Fibroblast of mammary gland (primary cell): ENCODE results near the gene MOSPD3.

Experiments used
- DNase-seq: peaks from one replicate; pipeline ENCODE4 v3.0.0-alpha.2; 2010; ENCODE audit warnings: low read depth
- H3K4me3 ChIP-seq: 2 replicates; pipeline ENCODE4 v1.5.1; 2011; ENCODE audit warnings: low read depth, mild to moderate bottlenecking, low read length, moderate library complexity; ENCODE audit not compliant: control insufficient read depth
- TF ChIP-seq, protein P1 (sequence below): conservative IDR thresholded peaks from 2 replicates; pipeline ENCODE4 v1.5.1; 2011; ENCODE audit warnings: low read depth, low read length, inconsistent platforms; ENCODE audit not compliant: control insufficient read depth, insufficient read depth

MOSPD3 gene

DNA sequence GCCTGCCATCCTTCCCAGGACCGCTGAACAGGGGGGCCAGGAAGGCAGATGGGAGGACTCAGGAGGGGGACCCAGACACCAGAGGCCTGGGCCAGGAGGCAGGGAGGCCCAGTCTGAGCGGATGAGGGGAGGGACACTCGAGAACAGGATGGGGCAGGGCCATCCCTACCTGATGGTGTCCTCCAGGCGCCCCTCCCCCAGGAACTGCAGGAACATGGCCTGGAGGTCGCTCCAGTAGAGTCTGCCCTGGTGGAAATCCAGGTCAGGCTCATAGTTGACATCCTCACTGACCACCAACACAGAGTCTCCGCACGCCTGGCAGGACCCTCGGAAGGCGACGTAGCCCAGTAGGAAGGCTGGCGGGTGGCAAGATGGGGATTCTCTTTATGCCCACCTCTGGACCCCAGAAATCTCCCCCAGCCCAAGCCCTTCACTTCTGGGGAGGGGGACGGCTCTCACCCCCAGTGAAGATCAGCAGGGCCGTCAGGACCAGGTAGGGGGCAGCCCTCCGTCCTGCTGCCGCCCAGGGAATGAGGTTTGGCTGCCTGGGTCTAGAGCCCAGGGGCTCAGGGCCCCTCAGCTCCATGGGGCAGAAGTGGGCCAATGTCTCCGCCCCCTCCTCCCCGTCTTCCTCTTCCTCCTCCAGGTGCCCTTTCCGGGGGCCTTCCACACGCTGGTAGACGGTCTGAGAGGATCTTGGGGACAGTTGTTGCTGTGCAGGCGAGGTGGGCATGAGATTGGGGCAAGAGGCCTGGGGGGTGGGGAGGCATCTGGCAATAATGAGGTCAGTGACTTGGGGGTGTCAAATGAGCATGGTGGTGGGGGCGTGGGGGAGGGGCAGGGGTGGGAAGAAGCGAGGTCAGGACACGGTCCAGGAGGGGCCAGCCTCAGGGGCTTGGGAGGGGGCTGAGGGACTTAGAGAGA is 28.4 kb downstream of the MOSPD3 start:
- TF ChIP-seq, protein P1, sequence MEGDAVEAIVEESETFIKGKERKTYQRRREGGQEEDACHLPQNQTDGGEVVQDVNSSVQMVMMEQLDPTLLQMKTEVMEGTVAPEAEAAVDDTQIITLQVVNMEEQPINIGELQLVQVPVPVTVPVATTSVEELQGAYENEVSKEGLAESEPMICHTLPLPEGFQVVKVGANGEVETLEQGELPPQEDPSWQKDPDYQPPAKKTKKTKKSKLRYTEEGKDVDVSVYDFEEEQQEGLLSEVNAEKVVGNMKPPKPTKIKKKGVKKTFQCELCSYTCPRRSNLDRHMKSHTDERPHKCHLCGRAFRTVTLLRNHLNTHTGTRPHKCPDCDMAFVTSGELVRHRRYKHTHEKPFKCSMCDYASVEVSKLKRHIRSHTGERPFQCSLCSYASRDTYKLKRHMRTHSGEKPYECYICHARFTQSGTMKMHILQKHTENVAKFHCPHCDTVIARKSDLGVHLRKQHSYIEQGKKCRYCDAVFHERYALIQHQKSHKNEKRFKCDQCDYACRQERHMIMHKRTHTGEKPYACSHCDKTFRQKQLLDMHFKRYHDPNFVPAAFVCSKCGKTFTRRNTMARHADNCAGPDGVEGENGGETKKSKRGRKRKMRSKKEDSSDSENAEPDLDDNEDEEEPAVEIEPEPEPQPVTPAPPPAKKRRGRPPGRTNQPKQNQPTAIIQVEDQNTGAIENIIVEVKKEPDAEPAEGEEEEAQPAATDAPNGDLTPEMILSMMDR = no peak
- DNase-seq = no peak
- no peak overlapping the region for H3K4me3 ChIP-seq

DNA sequence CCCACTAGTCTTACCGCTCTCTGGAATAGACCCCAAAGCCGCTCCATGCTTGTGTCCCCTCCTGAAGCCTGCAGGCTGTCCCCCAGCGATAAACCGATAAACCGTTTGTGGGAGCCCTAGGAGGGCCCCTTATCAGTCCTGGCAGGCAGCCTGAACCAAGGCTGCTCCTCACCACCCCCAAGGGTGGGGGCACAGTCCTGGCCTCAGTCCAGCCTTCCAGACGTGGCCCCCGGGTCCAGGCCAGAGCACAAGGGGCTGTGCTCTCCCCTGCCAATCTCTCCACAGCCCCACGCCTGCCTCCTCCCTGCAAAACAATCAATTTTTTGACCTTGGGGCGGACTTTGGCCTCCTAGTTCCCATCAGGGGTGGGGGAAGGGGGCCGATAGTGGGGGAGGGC is 29.1 kb downstream of the MOSPD3 start, which contains the start of gene TFR2:
Gene TFR2, minus strand, starts transcription at position 90 of the 397 bp plus-strand sequence. Its CDS starts 43 bp downstream, at position 47.
- no peak within 1 kb of the TSS for H3K4me3 ChIP-seq

DNA sequence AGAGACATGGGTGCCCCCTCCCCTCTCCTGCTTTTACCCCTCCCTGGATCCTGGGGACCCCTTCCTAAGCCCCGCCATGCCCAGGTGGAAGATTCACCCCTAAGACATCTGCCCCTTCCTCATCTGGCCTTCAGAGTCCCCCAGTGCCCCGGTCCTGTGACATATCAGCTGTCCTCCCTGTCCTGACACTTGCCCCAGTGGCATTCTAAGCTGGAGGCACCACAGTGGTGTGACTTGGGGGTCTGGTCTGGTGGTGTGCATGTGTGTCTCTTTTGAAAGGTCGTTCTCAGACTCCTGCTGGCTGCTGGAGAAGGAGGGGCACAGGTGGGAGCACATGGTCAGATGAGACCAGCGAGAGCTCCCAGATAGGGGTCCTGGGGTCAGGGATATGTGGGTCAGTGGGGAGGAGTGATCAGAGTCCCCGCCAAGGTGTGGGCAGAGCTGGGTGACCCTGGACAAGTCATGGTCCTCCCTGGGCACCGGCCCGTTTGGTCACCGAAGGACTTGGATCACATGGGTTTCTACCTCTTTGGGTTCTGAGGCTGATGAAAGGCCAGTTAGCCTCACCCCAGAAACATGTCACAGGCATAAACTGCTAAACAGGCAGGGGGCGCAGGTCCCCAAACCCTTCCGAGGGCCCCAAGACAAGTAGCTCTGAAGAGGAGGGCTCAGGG is 29.7 kb downstream of the MOSPD3 start:
- H3K4me3 ChIP-seq = no peak overlapping the region
- DNase-seq = no peak
- TF ChIP-seq, protein P1 = no peak

More for the DNA sequence above, 29.1 kb downstream of the MOSPD3 start, which contains the start of gene TFR2:
- TF ChIP-seq, protein P1 = no peak
- DNase-seq = no peak

DNA sequence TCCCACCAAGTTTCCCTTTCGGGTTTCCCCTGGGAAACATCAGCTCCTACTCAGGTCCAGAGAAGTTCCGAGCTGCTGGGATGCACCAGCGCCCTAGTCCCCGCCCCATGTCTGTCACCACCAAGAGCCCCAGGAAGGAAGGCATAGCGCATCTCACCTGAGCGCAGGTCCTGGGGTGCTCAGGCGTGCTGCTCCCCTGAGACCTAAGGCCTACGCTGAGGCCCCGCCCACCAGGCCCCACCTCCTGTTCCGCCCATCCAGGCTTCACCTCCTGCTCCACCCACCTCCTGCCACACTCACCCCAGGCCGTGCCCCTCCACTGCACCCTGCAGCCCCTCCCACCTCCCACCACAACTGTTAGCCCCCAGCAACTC is 30.2 kb downstream of the MOSPD3 start:
- no peak for DNase-seq
- TF ChIP-seq, protein P1 = no peak
- H3K4me3 ChIP-seq = no peak overlapping the region

DNA sequence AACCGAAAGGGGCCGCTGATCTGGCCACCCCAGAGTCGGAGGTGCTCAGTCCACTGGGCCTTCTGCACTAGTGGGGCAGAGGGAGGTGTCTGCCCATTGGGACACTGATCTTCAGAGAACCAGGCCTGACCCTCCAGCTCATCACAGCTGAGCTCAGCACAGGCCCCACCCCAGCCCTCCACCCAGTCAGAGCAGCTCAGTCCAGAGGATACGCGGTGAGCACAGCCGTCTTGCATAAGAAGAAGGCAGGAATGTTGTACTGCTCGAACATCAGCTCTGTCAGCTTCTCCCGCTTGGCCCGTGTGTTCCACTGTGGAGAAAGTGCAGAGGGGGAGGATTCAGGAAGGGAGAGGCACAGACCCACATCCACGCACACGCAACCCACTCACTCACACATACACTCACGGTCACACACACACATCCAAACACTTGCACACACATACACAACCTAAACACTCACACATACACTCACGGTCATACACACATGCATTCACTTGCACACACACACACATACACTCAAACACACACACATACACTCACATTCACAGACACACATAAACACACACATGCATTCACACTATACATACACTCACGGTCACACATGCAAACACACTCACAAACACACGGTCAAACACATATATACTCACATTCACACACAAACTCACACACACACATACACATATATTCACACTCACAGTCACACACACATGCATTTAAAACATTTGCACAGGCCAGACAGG is 37.7 kb downstream of the MOSPD3 start:
- DNase-seq = no peak
- no peak overlapping the region for H3K4me3 ChIP-seq
- TF ChIP-seq, protein P1 = no peak
